ENCODE measurements around the gene SPOCD1. TPM values are rescaled to one million over a fixed set of nuclear protein-coding genes. Genes with fewer than 3 reads are reported as not detected.
A peak's percentile ranks its signal among the peaks of the same experiment; 100 is the strongest.
"Not testable (repeated sequence)": the region's sequence is repeated elsewhere in the genome, so short reads cannot be mapped to it uniquely, and the experiment has no call there.

Gene SPOCD1
- total RNA-seq, 2 experiments from 2014 or later = 0.60 to 1.0 TPM

DNA sequence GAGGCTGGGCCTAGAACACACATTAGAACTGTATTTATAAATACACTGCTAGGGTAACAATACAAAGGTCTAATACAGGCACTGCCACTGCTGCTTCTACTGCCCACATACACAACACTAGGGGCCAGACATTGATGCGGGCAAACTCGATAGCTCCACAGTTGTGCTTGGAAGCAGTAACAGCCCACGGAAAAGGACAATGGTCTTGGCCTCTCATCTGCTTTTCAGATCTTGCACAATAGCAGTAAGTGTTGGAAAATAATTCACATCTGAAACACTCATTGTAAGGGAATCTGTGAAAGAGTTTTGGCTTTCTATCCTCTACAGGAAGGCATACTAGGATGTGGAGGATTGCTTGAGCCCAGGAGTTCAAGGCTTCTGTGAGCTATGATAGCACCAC is 6.9 kb upstream of the SPOCD1 start:
- Histone ChIP-seq H3K9me3 (ENCODE audit: low read length) (no peaks in the 10 kb centered on the region), H3K4me1 (ENCODE audit: insufficient read depth, low read length, poor library complexity, severe bottlenecking) (peaks cover 28% of the 10 kb centered on the region), H3K4me2 (ENCODE audit: low read length) (no peak overlapping the region), H3K79me2 (ENCODE audit: insufficient read depth, low read depth, low read length) (no peaks in the 10 kb centered on the region), H4K20me1 (ENCODE audit: insufficient read depth, low read length) (no peaks in the 10 kb centered on the region), H2AFZ (ENCODE audit: low read length) (no peak overlapping the region), H3K27ac (ENCODE audit: low read depth, low read length, poor library complexity, severe bottlenecking) (no peak overlapping the region), H3K4me3 (ENCODE audit: low read depth, low read length, poor library complexity, severe bottlenecking) (no peak overlapping the region), H3K36me3 (ENCODE audit: insufficient read depth, low read length) (no peaks in the 10 kb centered on the region), H3K9me2 (ENCODE audit: insufficient read depth, low read length) (no peaks in the 10 kb centered on the region)
- intact Hi-C loops (cut with micrococcal nuclease; ENCODE audit: unreplicated experiment) = no loop called here
- no TSS peak for BruUV-seq (replicated peaks)
- DNase-seq (ENCODE audit: low spot score) = no peak
- POLR2A ChIA-PET = interaction anchor here (0.7 kb wide), 2 partner anchors 72 to 208 kb away, joined by 3 to 4 read pairs; no protein-coding TSS in a partner anchor
- CTCF ChIA-PET (ENCODE audit: unreplicated experiment) = no interaction called here
- no peak for TF ChIP-seq EZH2phosphoT487 (IDR thresholded peaks at IDR 0.05; ENCODE audit: borderline replicate concordance, low read depth, low read length)
- no peak for TF ChIP-seq CTCF (conservative IDR thresholded peaks at IDR 0.05; ENCODE audit: low read length)

- H4K20me1 ChIP-seq (ENCODE audit: insufficient read depth, low read length); intact Hi-C loops (cut with micrococcal nuclease; ENCODE audit: unreplicated experiment); BruUV-seq (replicated peaks); H3K4me2 ChIP-seq (ENCODE audit: low read length); H2AFZ ChIP-seq (ENCODE audit: low read length); H3K4me3 ChIP-seq (ENCODE audit: low read depth, low read length, poor library complexity, severe bottlenecking); H3K9me2 ChIP-seq (ENCODE audit: insufficient read depth, low read length); H3K36me3 ChIP-seq (ENCODE audit: insufficient read depth, low read length); H3K9me3 ChIP-seq (ENCODE audit: low read length); H3K27ac ChIP-seq (ENCODE audit: low read depth, low read length, poor library complexity, severe bottlenecking); DNase-seq (ENCODE audit: low spot score); H3K79me2 ChIP-seq (ENCODE audit: insufficient read depth, low read depth, low read length); CTCF ChIA-PET (ENCODE audit: unreplicated experiment); POLR2A ChIA-PET: not testable (repeated sequence)
- peaks cover 33% of the 10 kb centered on the region for H3K4me1 ChIP-seq (ENCODE audit: insufficient read depth, low read length, poor library complexity, severe bottlenecking)
These were observed 4.4 kb upstream of the SPOCD1 start for GRCh38 chr1:31820196-31820595.

DNA sequence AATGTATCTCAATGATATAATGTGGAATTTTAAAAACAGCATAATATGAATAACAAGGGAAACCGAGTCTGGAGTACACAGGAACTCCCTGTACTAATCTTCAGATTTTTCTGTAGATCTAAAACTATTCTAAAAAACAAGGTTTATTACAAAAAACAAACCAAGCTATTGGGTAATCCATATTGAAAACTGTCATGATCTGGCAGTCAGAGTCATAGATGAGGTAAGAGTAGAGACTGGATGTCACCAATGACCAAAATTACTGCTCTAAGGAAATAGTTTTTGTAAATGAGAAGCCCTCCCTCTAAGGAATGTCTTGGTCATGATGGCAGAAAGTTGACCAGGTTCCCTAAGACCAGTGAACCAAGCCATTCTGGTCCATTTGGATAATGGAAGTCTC is 2.4 kb upstream of the SPOCD1 start:
- TF ChIP-seq EZH2phosphoT487 (IDR thresholded peaks at IDR 0.05; ENCODE audit: borderline replicate concordance, low read depth, low read length) = no peak
- no peak for TF ChIP-seq CTCF (conservative IDR thresholded peaks at IDR 0.05; ENCODE audit: low read length)
- no peak overlapping the region for H3K4me2 ChIP-seq (ENCODE audit: low read length)
- no peak for DNase-seq (ENCODE audit: low spot score)
- intact Hi-C loops (cut with micrococcal nuclease; ENCODE audit: unreplicated experiment) = loop anchor here (5.0 to 10.0 kb wide), 2 partner anchors 69 to 247 kb away; no protein-coding TSS in a partner anchor
- no peaks in the 10 kb centered on the region for H4K20me1 ChIP-seq (ENCODE audit: insufficient read depth, low read length)
- POLR2A ChIA-PET = interaction anchor here (0.8 to 1.6 kb wide), 4 partner anchors 9 to 164 kb away, joined by 3 to 8 read pairs (median 4); no protein-coding TSS in a partner anchor
- 0 out of 2 replicates have a peak overlapping the region, but pooled peaks have one; percentile 17 for H2AFZ ChIP-seq (ENCODE audit: low read length)
- BruUV-seq (replicated peaks) = no TSS peak
- CTCF ChIA-PET (ENCODE audit: unreplicated experiment) = no interaction called here
- no peak overlapping the region for H3K27ac ChIP-seq (ENCODE audit: low read depth, low read length, poor library complexity, severe bottlenecking)
- H3K9me2 ChIP-seq (ENCODE audit: insufficient read depth, low read length) = no peaks in the 10 kb centered on the region
- H3K4me3 ChIP-seq (ENCODE audit: low read depth, low read length, poor library complexity, severe bottlenecking) = no peak overlapping the region
- no peaks in the 10 kb centered on the region for H3K36me3 ChIP-seq (ENCODE audit: insufficient read depth, low read length)
- H3K79me2 ChIP-seq (ENCODE audit: insufficient read depth, low read depth, low read length) = no peaks in the 10 kb centered on the region
- H3K9me3 ChIP-seq (ENCODE audit: low read length) = peaks cover 5% of the 10 kb centered on the region; the same call in 1 of the 2 replicates
- H3K4me1 ChIP-seq (ENCODE audit: insufficient read depth, low read length, poor library complexity, severe bottlenecking) = peaks cover 42% of the 10 kb centered on the region

DNA sequence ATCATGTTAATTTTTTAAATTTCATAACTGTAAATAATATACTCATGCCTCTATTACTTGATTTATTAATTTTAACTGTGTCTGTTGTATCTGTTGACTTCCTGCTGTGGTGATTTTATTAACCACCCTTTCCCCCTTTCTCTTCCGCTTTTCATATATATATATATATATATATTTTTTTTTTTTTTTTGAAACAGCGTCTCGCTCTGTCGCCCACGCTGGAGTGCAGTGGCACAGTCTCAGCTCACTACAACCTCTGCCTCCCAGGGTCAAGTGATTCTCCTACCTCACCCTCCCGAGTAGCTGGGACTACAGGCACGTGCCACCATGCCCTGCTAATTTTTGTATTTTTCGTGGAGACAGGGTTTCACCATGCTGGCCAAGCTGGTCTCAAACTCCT is 1.1 kb upstream of the SPOCD1 start:
- peak overlapping the region; percentile 66 for H3K27ac ChIP-seq (ENCODE audit: low read depth, low read length, poor library complexity, severe bottlenecking)
- CTCF ChIA-PET (ENCODE audit: unreplicated experiment) = interaction anchor here (1.5 kb wide), 1 partner anchor 28 kb away, joined by 3 read pairs; no protein-coding TSS in a partner anchor
- not testable (repeated sequence) for H3K79me2 ChIP-seq (ENCODE audit: insufficient read depth, low read depth, low read length); H4K20me1 ChIP-seq (ENCODE audit: insufficient read depth, low read length); H3K4me3 ChIP-seq (ENCODE audit: low read depth, low read length, poor library complexity, severe bottlenecking); BruUV-seq (replicated peaks); H3K36me3 ChIP-seq (ENCODE audit: insufficient read depth, low read length); H2AFZ ChIP-seq (ENCODE audit: low read length); H3K9me2 ChIP-seq (ENCODE audit: insufficient read depth, low read length); H3K9me3 ChIP-seq (ENCODE audit: low read length)
- POLR2A ChIA-PET = interaction anchor here (0.7 to 1.6 kb wide), 3 partner anchors 20 to 136 kb away, joined by 3 to 8 read pairs (median 4); no protein-coding TSS in a partner anchor
- H3K4me2 ChIP-seq (ENCODE audit: low read length) = peak overlapping the region; percentile 29
- intact Hi-C loops (cut with micrococcal nuclease; ENCODE audit: unreplicated experiment) = loop anchor here (1.0 to 10.0 kb wide), 3 partner anchors 70 to 248 kb away; no protein-coding TSS in a partner anchor
- H3K4me1 ChIP-seq (ENCODE audit: insufficient read depth, low read length, poor library complexity, severe bottlenecking) = peaks cover 42% of the 10 kb centered on the region
- peak; percentile 68 for DNase-seq (ENCODE audit: low spot score)

- Histone ChIP-seq H3K4me2 (ENCODE audit: low read length) (peak overlapping the region; percentile 29), H3K27ac (ENCODE audit: low read depth, low read length, poor library complexity, severe bottlenecking) (peak overlapping the region; percentile 66), H3K4me1 (ENCODE audit: insufficient read depth, low read length, poor library complexity, severe bottlenecking) (peaks cover 42% of the 10 kb centered on the region)
- H3K79me2 ChIP-seq (ENCODE audit: insufficient read depth, low read depth, low read length); H3K36me3 ChIP-seq (ENCODE audit: insufficient read depth, low read length); H4K20me1 ChIP-seq (ENCODE audit: insufficient read depth, low read length); DNase-seq (ENCODE audit: low spot score); H2AFZ ChIP-seq (ENCODE audit: low read length); BruUV-seq (replicated peaks); H3K9me2 ChIP-seq (ENCODE audit: insufficient read depth, low read length); H3K9me3 ChIP-seq (ENCODE audit: low read length); H3K4me3 ChIP-seq (ENCODE audit: low read depth, low read length, poor library complexity, severe bottlenecking): not testable (repeated sequence)
- POLR2A ChIA-PET = interaction anchor here (1.2 to 1.6 kb wide), 2 partner anchors 21 to 136 kb away, joined by 3 to 8 read pairs; no protein-coding TSS in a partner anchor
- CTCF ChIA-PET (ENCODE audit: unreplicated experiment) = interaction anchor here (1.5 kb wide), 1 partner anchor 27 kb away, joined by 3 read pairs; no protein-coding TSS in a partner anchor
- intact Hi-C loops (cut with micrococcal nuclease; ENCODE audit: unreplicated experiment) = loop anchor here (1.0 to 10.0 kb wide), 3 partner anchors 71 to 248 kb away; no protein-coding TSS in a partner anchor
These were observed 679 bp upstream of the SPOCD1 start for GRCh38 chr1:31816501-31816900.
